Skeletal muscle tissue (tissue), 4 donors: ENCODE results near the gene SVIP. TPM values are rescaled to one million over a fixed set of nuclear protein-coding genes. Genes with fewer than 3 reads are reported as not detected.

ENCODE experiments used
- H3K27ac ChIP-seq: one replicate; pipeline ENCODE4 v1.7.0; 2013; ENCODE audit warnings: mild to moderate bottlenecking, low read depth, low read length, inconsistent platforms
- H3K27me3 ChIP-seq, 3 donors: one replicate each; pipeline ENCODE4 v1.7.0; 2013; ENCODE audit warnings: low read length in 3 of 3; ENCODE audit not compliant: control insufficient read depth in 3 of 3, insufficient read depth in 3 of 3
- H3K36me3 ChIP-seq, 3 donors: one replicate each; pipeline ENCODE4 v1.7.0; 2013; ENCODE audit warnings: low read length in 3 of 3; ENCODE audit not compliant: control insufficient read depth in 3 of 3, insufficient read depth in 3 of 3
- H3K4me1 ChIP-seq, 3 donors: one replicate each; pipeline ENCODE4 v1.7.0; 2013; ENCODE audit warnings: low read length in 3 of 3, mild to moderate bottlenecking in 3 of 3; ENCODE audit not compliant: control insufficient read depth in 3 of 3, insufficient read depth in 3 of 3
- H3K4me3 ChIP-seq, 3 donors: one replicate each; pipeline ENCODE4 v1.7.0; 2013; ENCODE audit warnings: low read length in 3 of 3
- H3K9ac ChIP-seq, 3 donors: one replicate each; pipeline ENCODE4 v1.7.0; 2013; ENCODE audit warnings: low read length in 3 of 3, mild to moderate bottlenecking in 3 of 3, moderate library complexity in 2 of 3, low read depth in 1 of 3
- H3K9me3 ChIP-seq, 3 donors: one replicate each; pipeline ENCODE4 v1.7.0; 2013; ENCODE audit warnings: low read length in 3 of 3; ENCODE audit not compliant: control insufficient read depth in 3 of 3
- total RNA-seq: library from RNA; depleted of rRNA; stranded (reverse); fragments of >200 nt; gene quantifications from one replicate; pipeline ENCODE4 v1.2.3, GENCODE V29; 2014
- donor health status: Osteomylitis.

SVIP gene
- total RNA-seq, 1 donor from 2014 or later, result 1.0 TPM

- Histone ChIP-seq H3K9ac (no peak overlapping the region), H3K4me3 (no peak overlapping the region), H3K9me3 (no peaks in the 10 kb centered on the region), H3K4me1 (peaks cover 0 to 5% (median 0%) of the 10 kb centered on the region in 3 donors), H3K27me3 (no peaks in the 10 kb centered on the region), H3K27ac (no peak overlapping the region), H3K36me3 (no peaks in the 10 kb centered on the region)
Observed at GRCh38 chr11:22798901-22799300, 30.7 kb downstream of the SVIP start.

GRCh38 chr11:22797047-22797446 is 32.6 kb downstream of the SVIP start:
- H3K4me1 ChIP-seq, result peaks cover 0 to 5% (median 0%) of the 10 kb centered on the region in 3 donors

GRCh38 chr11:22795914-22796313 is 33.7 kb downstream of the SVIP start:
- Histone ChIP-seq H3K36me3 (no peaks in the 10 kb centered on the region), H3K9ac (no peak overlapping the region), H3K9me3 (no peaks in the 10 kb centered on the region), H3K27me3 (no peaks in the 10 kb centered on the region), H3K4me3 (no peak overlapping the region), H3K27ac (no peak overlapping the region), H3K4me1 (peaks cover 0 to 5% (median 0%) of the 10 kb centered on the region in 3 donors)

More at GRCh38 chr11:22797047-22797446, 32.6 kb downstream of the SVIP start:
- no peaks in the 10 kb centered on the region for H3K9me3 ChIP-seq
- H3K4me3 ChIP-seq, result no peak overlapping the region
- no peak overlapping the region for H3K27ac ChIP-seq
- no peak overlapping the region for H3K9ac ChIP-seq
- H3K36me3 ChIP-seq, result no peaks in the 10 kb centered on the region
- no peaks in the 10 kb centered on the region for H3K27me3 ChIP-seq

- no peak overlapping the region for H3K27ac ChIP-seq
- H3K27me3 ChIP-seq, result no peaks in the 10 kb centered on the region
Observed at GRCh38 chr11:22792497-22792896, 37.1 kb downstream of the SVIP start.

GRCh38 chr11:22787551-22788162 is 41.9 kb downstream of the SVIP start:
- H3K27me3 ChIP-seq, result no peaks in the 10 kb centered on the region
- no peaks in the 10 kb centered on the region for H3K36me3 ChIP-seq
- peaks cover 0 to 3% (median 0%) of the 10 kb centered on the region in 3 donors for H3K4me1 ChIP-seq
- no peaks in the 10 kb centered on the region for H3K9me3 ChIP-seq
- H3K27ac ChIP-seq, result no peak overlapping the region
- H3K4me3 ChIP-seq, result no peak overlapping the region
- H3K9ac ChIP-seq, result no peak overlapping the region

More at GRCh38 chr11:22792497-22792896, 37.1 kb downstream of the SVIP start:
- Histone ChIP-seq H3K4me1 (peaks cover 0 to under 1% (median 0%) of the 10 kb centered on the region in 3 donors), H3K9me3 (no peaks in the 10 kb centered on the region), H3K36me3 (no peaks in the 10 kb centered on the region), H3K4me3 (no peak overlapping the region), H3K9ac (no peak overlapping the region)

- Histone ChIP-seq H3K9me3 (no peaks in the 10 kb centered on the region), H3K4me1 (peaks cover 0 to 3% (median 0%) of the 10 kb centered on the region in 3 donors), H3K27me3 (no peaks in the 10 kb centered on the region), H3K4me3 (no peak overlapping the region), H3K36me3 (no peaks in the 10 kb centered on the region), H3K27ac (no peak overlapping the region), H3K9ac (no peak overlapping the region)
Observed at GRCh38 chr11:22787055-22787454, 42.5 kb downstream of the SVIP start.

GRCh38 chr11:22786475-22786874 is 43.1 kb downstream of the SVIP start:
- H3K27me3 ChIP-seq, result no peaks in the 10 kb centered on the region
- no peak overlapping the region for H3K4me3 ChIP-seq
- H3K9me3 ChIP-seq, result no peaks in the 10 kb centered on the region
- peaks cover 0 to 3% (median 0%) of the 10 kb centered on the region in 3 donors for H3K4me1 ChIP-seq
- H3K27ac ChIP-seq, result no peak overlapping the region
- H3K9ac ChIP-seq, result no peak overlapping the region
- no peaks in the 10 kb centered on the region for H3K36me3 ChIP-seq

- no peaks in the 10 kb centered on the region for H3K36me3 ChIP-seq
- no peak overlapping the region for H3K9ac ChIP-seq
Observed at GRCh38 chr11:22785251-22785650, 44.4 kb downstream of the SVIP start.

GRCh38 chr11:22780952-22781593 is 48.5 kb downstream of the SVIP start:
- no peaks in the 10 kb centered on the region for H3K4me1 ChIP-seq
- H3K36me3 ChIP-seq, result no peaks in the 10 kb centered on the region
- H3K27ac ChIP-seq, result no peak overlapping the region
- H3K4me3 ChIP-seq, result no peak overlapping the region
- H3K27me3 ChIP-seq, result no peaks in the 10 kb centered on the region
- H3K9ac ChIP-seq, result no peak overlapping the region
- H3K9me3 ChIP-seq, result no peaks in the 10 kb centered on the region

More at GRCh38 chr11:22785251-22785650, 44.4 kb downstream of the SVIP start:
- no peaks in the 10 kb centered on the region for H3K27me3 ChIP-seq
- no peak overlapping the region for H3K27ac ChIP-seq
- peaks cover 0 to 3% (median 0%) of the 10 kb centered on the region in 3 donors for H3K4me1 ChIP-seq
- H3K4me3 ChIP-seq, result no peak overlapping the region
- no peaks in the 10 kb centered on the region for H3K9me3 ChIP-seq

- H3K4me3 ChIP-seq, result no peak overlapping the region
- H3K27ac ChIP-seq, result no peak overlapping the region
- H3K27me3 ChIP-seq, result no peaks in the 10 kb centered on the region
- no peaks in the 10 kb centered on the region for H3K9me3 ChIP-seq
- no peaks in the 10 kb centered on the region for H3K4me1 ChIP-seq
- H3K36me3 ChIP-seq, result no peaks in the 10 kb centered on the region
- H3K9ac ChIP-seq, result no peak overlapping the region
Observed at GRCh38 chr11:22779850-22780249, 49.8 kb downstream of the SVIP start.
